Liver (tissue), 9 donors: ENCODE data around the gene PLCB4. TPM values are rescaled to one million over a fixed set of nuclear protein-coding genes. Genes with fewer than 3 reads are reported as not detected.

Experiments
- DNase-seq: peaks from one replicate; pipeline ENCODE4 v3.0.0-alpha.2; 2017; ENCODE audit warnings: low spot score
- H3K27ac ChIP-seq, 2 donors: one replicate each; pipeline ENCODE4 v1.7.0; 2013; ENCODE audit warnings: inconsistent platforms in 2 of 2, low read length in 2 of 2, control low read depth in 1 of 2, low read depth in 1 of 2, mild to moderate bottlenecking in 1 of 2
- H3K27me3 ChIP-seq, 4 donors: one replicate each; pipeline versions ENCODE4 v1.6.1 to v1.7.0; 2013; ENCODE audit warnings: low read length in 3 of 4, inconsistent platforms in 1 of 4, mild to moderate bottlenecking in 1 of 4, moderate library complexity in 1 of 4; ENCODE audit not compliant: control insufficient read depth in 4 of 4, insufficient read depth in 4 of 4
- H3K36me3 ChIP-seq, 4 donors: one replicate each; pipeline versions ENCODE4 v1.6.1 to v1.7.0; 2013; ENCODE audit warnings: low read length in 3 of 4, mild to moderate bottlenecking in 3 of 4, low read depth in 1 of 4, moderate library complexity in 1 of 4; ENCODE audit not compliant: control insufficient read depth in 4 of 4, insufficient read depth in 3 of 4
- H3K4me1 ChIP-seq, 4 donors: one replicate each; pipeline versions ENCODE4 v1.6.1 to v1.7.0; 2013; ENCODE audit warnings: low read length in 3 of 4, mild to moderate bottlenecking in 3 of 4, moderate library complexity in 1 of 4; ENCODE audit not compliant: control insufficient read depth in 4 of 4, insufficient read depth in 4 of 4
- H3K4me3 ChIP-seq, 3 donors: one replicate each; pipeline versions ENCODE4 v1.6.1 to v1.7.0; 2013; ENCODE audit warnings: low read length in 3 of 3, control low read depth in 1 of 3, low read depth in 1 of 3, mild to moderate bottlenecking in 1 of 3
- H3K9ac ChIP-seq, 2 donors: one replicate each; pipeline ENCODE4 v1.7.0; 2013; ENCODE audit warnings: low read length in 2 of 2, mild to moderate bottlenecking in 2 of 2, moderate library complexity in 2 of 2, control low read depth in 1 of 2, low read depth in 1 of 2
- H3K9me3 ChIP-seq, 4 donors: one replicate each; pipeline versions ENCODE4 v1.6.1 to v1.7.0; 2013; ENCODE audit warnings: low read length in 3 of 4; ENCODE audit not compliant: control insufficient read depth in 4 of 4
- FOXA1 ChIP-seq: IDR thresholded peaks from 2 replicates; pipeline ENCODE4 v1.6.1; 2016; ENCODE audit warnings: antibody characterized with exemption
- FOXA2 ChIP-seq: IDR thresholded peaks from 2 replicates; pipeline ENCODE4 v1.6.1; 2016; ENCODE audit warnings: antibody characterized with exemption
- HNF4A ChIP-seq, 2 donors: conservative IDR thresholded peaks; 2 replicates each; pipeline ENCODE4 v1.6.1; 2016; ENCODE audit warnings: antibody characterized with exemption in 2 of 2, mild to moderate bottlenecking in 2 of 2
- HNF4G ChIP-seq: IDR thresholded peaks from 2 replicates; pipeline ENCODE4 v1.6.1; 2016; ENCODE audit warnings: antibody characterized with exemption
- JUND ChIP-seq, 2 donors: IDR thresholded peaks; 2 replicates each; pipeline ENCODE4 v1.6.1; 2016; ENCODE audit warnings: antibody characterized with exemption in 2 of 2
- SP1 ChIP-seq: IDR thresholded peaks from 2 replicates; pipeline ENCODE4 v1.6.1; 2018; ENCODE audit warnings: antibody characterized with exemption, mild to moderate bottlenecking
- TAF1 ChIP-seq: conservative IDR thresholded peaks from 2 replicates; pipeline ENCODE4 v1.6.1; 2016; ENCODE audit warnings: antibody characterized with exemption, mild to moderate bottlenecking
- YY1 ChIP-seq: IDR thresholded peaks from 2 replicates; pipeline ENCODE4 v1.6.1; 2016; ENCODE audit warnings: antibody characterized with exemption, mild to moderate bottlenecking
- WGBS: extraction: QIAGEN DNeasy Blood & Tissue Kit; methylation state at CpG from one replicate; pipeline ENCODE4 v1.1.7; 2013; 5-methylcytosine and 5-hydroxymethylcytosine counted together
- polyA plus RNA-seq, 2 donors: library from polyadenylated mRNA; stranded (reverse) in 1 of 2; unstranded in 1 of 2; fragments of 200-250 nt in 1 of 2; fragments of >200 nt in 1 of 2; fragmentation: Nextera tagmentation in 1 of 2; extraction: Ambion mirVana in 1 of 2; gene quantifications; one replicate each; pipeline versions ENCODE4 v1.2.1 to v1.2.3, GENCODE V29; 2013 to 2015
- total RNA-seq, 2 donors: library from RNA; depleted of rRNA; stranded (reverse); fragments of >200 nt; gene quantifications; one replicate each; pipeline ENCODE4 v1.2.3, GENCODE V29; 2014
- TF ChIP-seq, protein P1 (sequence below): IDR thresholded peaks from 2 replicates; pipeline ENCODE4 v1.6.1; 2016; ENCODE audit warnings: antibody characterized with exemption
- TF ChIP-seq, protein P2 (sequence below): IDR thresholded peaks from 2 replicates; pipeline ENCODE4 v1.6.1; 2016; ENCODE audit warnings: antibody characterized with exemption, mild to moderate bottlenecking
- TF ChIP-seq, protein P3 (sequence below): IDR thresholded peaks from 2 replicates; pipeline ENCODE4 v1.6.1; 2016; ENCODE audit warnings: antibody characterized with exemption
- donor health status: healthy.
- donor health status: healthy.
- donor health status: healthy.
- donor health status: healthy.
- donor health status: healthy.

PLCB4 gene
- total and polyA plus RNA-seq, 4 donors: 0.14 to 0.67 (median 0.30) TPM

- no peak for DNase-seq
- TF ChIP-seq JUND (IDR thresholded peaks at IDR 0.05) (no peak), TAF1 (no peak), HNF4A (conservative IDR thresholded peaks at IDR 0.05) (no peak), SP1 (no peak), HNF4G (no peak)
- TF ChIP-seq, protein P1, sequence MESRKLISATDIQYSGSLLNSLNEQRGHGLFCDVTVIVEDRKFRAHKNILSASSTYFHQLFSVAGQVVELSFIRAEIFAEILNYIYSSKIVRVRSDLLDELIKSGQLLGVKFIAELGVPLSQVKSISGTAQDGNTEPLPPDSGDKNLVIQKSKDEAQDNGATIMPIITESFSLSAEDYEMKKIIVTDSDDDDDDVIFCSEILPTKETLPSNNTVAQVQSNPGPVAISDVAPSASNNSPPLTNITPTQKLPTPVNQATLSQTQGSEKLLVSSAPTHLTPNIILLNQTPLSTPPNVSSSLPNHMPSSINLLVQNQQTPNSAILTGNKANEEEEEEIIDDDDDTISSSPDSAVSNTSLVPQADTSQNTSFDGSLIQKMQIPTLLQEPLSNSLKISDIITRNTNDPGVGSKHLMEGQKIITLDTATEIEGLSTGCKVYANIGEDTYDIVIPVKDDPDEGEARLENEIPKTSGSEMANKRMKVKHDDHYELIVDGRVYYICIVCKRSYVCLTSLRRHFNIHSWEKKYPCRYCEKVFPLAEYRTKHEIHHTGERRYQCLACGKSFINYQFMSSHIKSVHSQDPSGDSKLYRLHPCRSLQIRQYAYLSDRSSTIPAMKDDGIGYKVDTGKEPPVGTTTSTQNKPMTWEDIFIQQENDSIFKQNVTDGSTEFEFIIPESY: no peak
- TF ChIP-seq, protein P2, sequence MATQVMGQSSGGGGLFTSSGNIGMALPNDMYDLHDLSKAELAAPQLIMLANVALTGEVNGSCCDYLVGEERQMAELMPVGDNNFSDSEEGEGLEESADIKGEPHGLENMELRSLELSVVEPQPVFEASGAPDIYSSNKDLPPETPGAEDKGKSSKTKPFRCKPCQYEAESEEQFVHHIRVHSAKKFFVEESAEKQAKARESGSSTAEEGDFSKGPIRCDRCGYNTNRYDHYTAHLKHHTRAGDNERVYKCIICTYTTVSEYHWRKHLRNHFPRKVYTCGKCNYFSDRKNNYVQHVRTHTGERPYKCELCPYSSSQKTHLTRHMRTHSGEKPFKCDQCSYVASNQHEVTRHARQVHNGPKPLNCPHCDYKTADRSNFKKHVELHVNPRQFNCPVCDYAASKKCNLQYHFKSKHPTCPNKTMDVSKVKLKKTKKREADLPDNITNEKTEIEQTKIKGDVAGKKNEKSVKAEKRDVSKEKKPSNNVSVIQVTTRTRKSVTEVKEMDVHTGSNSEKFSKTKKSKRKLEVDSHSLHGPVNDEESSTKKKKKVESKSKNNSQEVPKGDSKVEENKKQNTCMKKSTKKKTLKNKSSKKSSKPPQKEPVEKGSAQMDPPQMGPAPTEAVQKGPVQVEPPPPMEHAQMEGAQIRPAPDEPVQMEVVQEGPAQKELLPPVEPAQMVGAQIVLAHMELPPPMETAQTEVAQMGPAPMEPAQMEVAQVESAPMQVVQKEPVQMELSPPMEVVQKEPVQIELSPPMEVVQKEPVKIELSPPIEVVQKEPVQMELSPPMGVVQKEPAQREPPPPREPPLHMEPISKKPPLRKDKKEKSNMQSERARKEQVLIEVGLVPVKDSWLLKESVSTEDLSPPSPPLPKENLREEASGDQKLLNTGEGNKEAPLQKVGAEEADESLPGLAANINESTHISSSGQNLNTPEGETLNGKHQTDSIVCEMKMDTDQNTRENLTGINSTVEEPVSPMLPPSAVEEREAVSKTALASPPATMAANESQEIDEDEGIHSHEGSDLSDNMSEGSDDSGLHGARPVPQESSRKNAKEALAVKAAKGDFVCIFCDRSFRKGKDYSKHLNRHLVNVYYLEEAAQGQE: no peak
- no peaks in the 10 kb centered on the region for H3K4me1 ChIP-seq
- H3K4me3 ChIP-seq: no peak overlapping the region
- H3K36me3 ChIP-seq: no peaks in the 10 kb centered on the region
- 92% methylated on average over 2 of the region's 2 CpGs for WGBS
- H3K9me3 ChIP-seq: no peaks in the 10 kb centered on the region
- H3K9ac ChIP-seq: no peak overlapping the region
- H3K27ac ChIP-seq: no peak overlapping the region
- no peaks in the 10 kb centered on the region for H3K27me3 ChIP-seq
These were observed 285.7 kb downstream of the PLCB4 start for GRCh38 chr20:9354579-9354978.

GRCh38 chr20:9358001-9358400 is 289.1 kb downstream of the PLCB4 start:
- TF ChIP-seq FOXA1 (no peak), FOXA2 (no peak), HNF4G (no peak), YY1 (no peak)
- TF ChIP-seq, protein P2: no peak
- TF ChIP-seq, protein P1: no peak
- TF ChIP-seq, protein P3, sequence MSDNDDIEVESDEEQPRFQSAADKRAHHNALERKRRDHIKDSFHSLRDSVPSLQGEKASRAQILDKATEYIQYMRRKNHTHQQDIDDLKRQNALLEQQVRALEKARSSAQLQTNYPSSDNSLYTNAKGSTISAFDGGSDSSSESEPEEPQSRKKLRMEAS: no peak
- DNase-seq: no peak
- 82% methylated on average over 2 of the region's 2 CpGs for WGBS
- no peak overlapping the region for H3K4me3 ChIP-seq
- no peaks in the 10 kb centered on the region for H3K9me3 ChIP-seq
- no peaks in the 10 kb centered on the region for H3K27me3 ChIP-seq
- no peak overlapping the region for H3K27ac ChIP-seq
- no peak overlapping the region for H3K9ac ChIP-seq
- H3K36me3 ChIP-seq: no peaks in the 10 kb centered on the region
- no peaks in the 10 kb centered on the region for H3K4me1 ChIP-seq
